Sciatic nerve (tissue), 2 donors: Measurements from ENCODE around the gene CNOT6. TPM values are rescaled to one million over a fixed set of nuclear protein-coding genes. Genes with fewer than 3 reads are reported as not detected.
"Not testable (repeated sequence)": the region's sequence is repeated elsewhere in the genome, so short reads cannot be mapped to it uniquely, and the experiment has no call there.

Experiments
- ATAC-seq: fragments of 200-7000 bp; cut with Tn5 transposase; one replicate; pipeline ENCODE4 v1.9.1; 2020; ENCODE audit warnings: mild to moderate bottlenecking, moderate library complexity
- DNase-seq: peaks from one replicate; pipeline ENCODE4 v3.0.0-alpha.2; 2020; ENCODE audit warnings: low spot score
- intact Hi-C: fragments of 100-400 bp; cut with DNase I; formaldehyde crosslinking; loops from one replicate; pipeline ENCODE4 v1.14.2; 2022
- total RNA-seq: library from RNA; stranded (reverse); fragmentation: NEBNext Ultra II Directional; extraction: Animal tissue kit (Norgen Biotek cat#: 25700); gene quantifications from one replicate; pipeline ENCODE4 v1.2.1, GENCODE V29; 2021
- donor health status: DM: no; HTN: no; CAD: no.
- donor health status: DM: no; HTN: no; CAD: no.

Gene CNOT6
- total RNA-seq, 1 donor from 2014 or later = 31.9 TPM

DNA sequence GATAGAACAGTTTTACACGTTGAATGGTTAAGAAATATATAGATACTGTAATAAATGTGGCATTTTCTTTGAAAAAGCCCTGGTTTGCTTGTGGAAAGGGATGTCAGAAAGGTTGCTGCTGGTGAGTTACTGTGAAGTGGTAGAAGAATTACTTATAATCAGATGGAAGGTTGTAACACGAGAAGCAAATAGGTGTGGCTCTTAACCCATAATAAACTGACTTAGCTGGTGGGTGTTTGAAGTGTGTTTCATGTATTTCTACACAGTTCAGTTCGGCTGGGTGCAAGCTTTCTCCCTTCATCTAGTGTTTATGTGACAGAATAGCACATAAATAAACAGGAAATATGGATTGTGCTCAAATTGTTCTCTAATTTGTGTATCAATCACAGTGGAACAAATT lies 5.5 kb downstream of the CNOT6 start:
- intact Hi-C loops = no loop called here
- DNase-seq (no peak), ATAC-seq (no peak)

DNA sequence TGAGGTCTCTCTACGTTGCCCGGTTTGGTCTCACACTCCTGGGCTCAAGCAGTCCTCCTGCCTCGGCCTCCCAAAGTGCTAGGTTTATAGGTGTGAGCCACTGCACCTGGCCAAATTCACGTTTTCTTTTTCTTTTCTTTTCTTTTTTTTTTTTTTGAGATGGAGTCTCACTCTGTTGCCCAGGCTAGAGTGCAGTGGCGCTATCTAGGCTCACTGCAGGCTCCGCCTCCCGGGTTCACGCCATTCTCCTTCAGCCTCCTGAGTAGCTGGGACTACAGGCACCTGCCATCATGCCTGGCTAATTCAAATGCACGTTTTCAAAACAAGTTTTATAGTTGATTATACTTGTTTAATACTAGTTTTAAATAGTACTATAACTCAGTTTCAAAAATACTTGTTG lies 6.1 kb downstream of the CNOT6 start:
- intact Hi-C loops, DNase-seq, ATAC-seq: not testable (repeated sequence)

DNA sequence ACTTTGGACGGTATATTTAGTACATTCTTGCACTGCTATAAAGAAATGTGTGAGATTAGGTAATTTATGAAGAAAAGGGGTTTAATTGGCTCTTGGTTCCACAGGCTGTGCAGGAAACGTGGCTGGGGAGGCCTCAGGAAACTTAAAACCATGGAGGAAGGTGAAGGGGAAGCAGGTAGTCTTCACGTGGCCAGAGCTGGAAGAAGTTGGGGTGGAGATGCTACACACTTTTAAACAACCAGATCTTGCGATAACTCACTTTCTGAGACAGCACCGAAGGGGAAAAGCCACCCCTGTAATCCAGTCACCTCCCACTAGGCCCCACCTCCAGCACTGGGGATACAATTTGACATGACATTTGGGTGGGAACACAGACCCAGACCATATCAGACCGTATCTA lies 13.5 kb downstream of the CNOT6 start:
- ATAC-seq (no peak), DNase-seq (no peak)
- intact Hi-C loops = no loop called here

DNA sequence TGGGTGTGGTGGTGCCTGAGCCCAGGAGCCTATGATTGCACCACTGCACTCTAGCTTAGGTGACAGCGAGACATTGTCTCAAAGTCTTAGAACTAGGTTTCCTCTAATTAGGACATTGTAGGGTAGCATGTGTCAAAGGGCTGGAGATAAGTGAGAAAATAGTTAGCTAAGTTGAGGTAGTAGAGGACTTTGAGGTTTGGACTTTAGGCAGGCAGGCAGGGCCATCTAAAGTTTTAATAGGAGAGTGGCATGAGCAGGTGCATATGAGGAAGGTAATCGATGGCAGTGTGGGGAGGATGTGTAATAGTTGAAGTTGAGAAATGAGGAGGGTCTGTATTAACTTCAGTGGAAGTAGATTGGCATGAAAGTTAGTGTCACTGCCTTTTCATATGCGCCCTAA lies 21.1 kb downstream of the CNOT6 start:
- intact Hi-C loops = no loop called here
- ATAC-seq = no peak
- DNase-seq = no peak

DNA sequence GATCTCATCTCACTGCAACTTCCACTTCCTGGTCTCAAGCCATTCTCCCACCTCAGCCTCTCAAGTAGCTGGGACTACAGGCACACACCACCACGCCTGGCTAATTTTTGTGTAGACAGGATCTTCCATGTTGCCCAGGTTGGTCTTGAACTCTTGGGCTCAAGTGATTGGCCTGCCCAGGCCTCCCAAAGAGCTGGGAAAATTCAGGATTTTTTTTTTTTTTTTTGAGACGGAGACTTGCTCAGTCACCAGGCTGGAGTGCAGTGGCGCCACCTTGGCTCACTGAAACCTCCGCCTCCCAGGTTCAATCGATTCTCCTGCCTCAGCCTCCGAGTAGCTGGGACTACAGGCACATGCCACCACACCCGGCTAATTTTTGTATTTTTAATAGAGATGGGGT lies 21.8 kb downstream of the CNOT6 start:
- ATAC-seq, DNase-seq, intact Hi-C loops: not testable (repeated sequence)

DNA sequence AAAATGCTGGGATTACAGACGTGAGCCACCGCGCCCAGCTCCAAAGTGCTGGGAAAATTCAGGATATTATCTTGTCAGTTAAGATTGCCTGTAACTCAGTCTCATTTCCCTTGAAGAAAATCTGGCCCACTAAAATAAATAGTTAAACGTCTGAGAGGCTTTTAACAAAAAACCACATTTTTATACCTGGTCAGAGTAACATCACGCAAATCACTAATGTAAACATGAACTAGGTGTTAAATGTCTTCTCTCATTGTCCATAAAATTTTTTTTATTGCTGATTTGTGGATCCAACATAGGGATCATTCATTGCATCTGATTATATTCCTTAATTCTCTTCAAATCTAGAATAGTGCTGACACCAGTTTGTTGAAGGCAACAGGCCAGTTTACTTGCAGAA lies 22.3 kb downstream of the CNOT6 start:
- no peak for DNase-seq

GRCh38 chr5:180519098-180519497 lies 24.9 kb downstream of the CNOT6 start:
- ATAC-seq = no peak
- intact Hi-C loops = no loop called here

More for the DNA sequence above, 22.3 kb downstream of the CNOT6 start:
- ATAC-seq = no peak
- intact Hi-C loops = no loop called here

DNA sequence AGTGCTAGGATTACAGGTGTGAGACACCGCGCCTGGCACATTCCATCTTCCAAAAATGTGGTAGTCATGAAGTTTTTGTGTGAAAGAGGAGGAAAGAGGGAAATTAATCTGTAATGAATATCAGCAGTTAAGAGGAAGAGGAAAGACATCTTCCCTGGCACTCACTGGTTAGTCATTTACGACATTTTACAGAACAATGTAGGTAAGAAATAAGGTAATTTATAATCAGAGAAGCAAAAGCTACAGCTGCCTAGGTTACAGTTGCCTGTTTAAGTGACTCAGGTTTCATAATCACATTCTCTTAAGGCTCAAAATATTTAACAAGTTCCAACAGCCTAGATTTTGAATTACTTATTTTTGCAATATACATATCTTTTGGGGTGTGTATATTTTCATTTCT lies 26.9 kb downstream of the CNOT6 start:
- ATAC-seq = no peak
- no peak for DNase-seq
- intact Hi-C loops = loop anchor here (2.0 kb wide), 1 partner anchor 46 kb away; no protein-coding TSS in a partner anchor

More at GRCh38 chr5:180519098-180519497, 24.9 kb downstream of the CNOT6 start:
- DNase-seq = no peak

DNA sequence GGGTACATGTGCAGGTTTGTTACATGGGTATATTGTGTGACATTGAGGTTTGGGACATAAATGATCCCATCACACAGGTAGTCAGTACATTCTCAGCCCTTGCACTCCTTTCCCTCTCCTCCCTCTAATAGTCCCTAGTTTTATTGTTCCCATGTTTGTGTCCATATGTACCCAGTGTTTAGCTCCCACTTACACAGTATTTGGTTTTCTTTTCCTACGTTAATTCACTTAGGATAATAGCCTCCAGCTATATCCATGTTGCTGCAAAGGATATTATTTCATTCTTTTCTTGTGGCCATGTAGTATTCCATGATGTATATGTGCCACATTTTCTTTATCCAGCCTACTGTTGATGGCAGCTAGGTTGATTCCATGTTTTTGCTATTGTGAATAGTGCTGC lies 27.4 kb downstream of the CNOT6 start:
- ATAC-seq (no peak), DNase-seq (no peak)
- intact Hi-C loops = loop anchor here (2.0 kb wide), 1 partner anchor 45 kb away; no protein-coding TSS in a partner anchor

DNA sequence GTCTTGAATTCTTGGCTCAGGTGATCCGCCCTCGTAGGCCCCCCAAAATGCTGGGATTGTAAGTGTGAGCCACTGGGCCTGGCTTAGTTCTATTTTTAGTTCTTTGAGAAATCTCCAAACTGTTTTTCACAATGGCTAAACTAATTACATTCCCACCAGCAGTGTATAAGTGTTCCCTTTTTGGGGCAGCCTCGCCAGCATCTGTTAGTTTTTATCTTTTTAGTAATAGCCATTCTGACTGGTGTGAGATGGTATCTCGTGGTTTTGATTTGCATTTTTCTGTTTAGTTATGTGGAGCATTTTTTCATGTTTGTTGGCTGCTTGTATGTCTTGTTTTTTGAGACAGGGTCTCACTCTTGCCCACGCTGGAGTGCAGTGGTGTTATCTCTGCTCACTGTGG lies 28.2 kb downstream of the CNOT6 start:
- no peak for ATAC-seq
- DNase-seq = no peak
- intact Hi-C loops = no loop called here

- ATAC-seq (no peak), DNase-seq (no peak)
- intact Hi-C loops = no loop called here
These were observed 29.7 kb downstream of the CNOT6 start for GRCh38 chr5:180523629-180524466.

DNA sequence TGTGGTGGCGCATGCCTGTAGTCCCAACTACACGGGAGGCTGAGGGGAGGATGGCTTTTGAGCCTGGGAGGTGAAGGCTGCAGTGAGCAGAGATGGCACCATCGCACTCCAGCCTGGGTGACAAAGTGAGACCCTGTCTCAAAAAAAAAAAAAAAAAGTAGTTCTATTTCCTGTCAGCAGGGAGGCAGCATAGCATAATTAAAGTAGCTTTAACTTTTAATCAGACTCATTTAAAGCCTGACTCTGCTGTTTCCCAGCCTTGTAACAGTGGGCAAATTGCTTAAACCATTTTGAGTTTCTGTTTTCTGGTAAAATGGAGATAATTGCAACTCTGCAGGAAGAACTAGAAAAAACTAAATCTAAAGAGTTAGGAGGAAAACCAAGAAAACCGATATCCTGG lies 31.2 kb downstream of the CNOT6 start:
- intact Hi-C loops = no loop called here
- no peak for ATAC-seq
- DNase-seq = no peak

- DNase-seq = no peak
- intact Hi-C loops = no loop called here
- ATAC-seq = no peak
These were observed 32.1 kb downstream of the CNOT6 start for GRCh38 chr5:180526269-180526668.

DNA sequence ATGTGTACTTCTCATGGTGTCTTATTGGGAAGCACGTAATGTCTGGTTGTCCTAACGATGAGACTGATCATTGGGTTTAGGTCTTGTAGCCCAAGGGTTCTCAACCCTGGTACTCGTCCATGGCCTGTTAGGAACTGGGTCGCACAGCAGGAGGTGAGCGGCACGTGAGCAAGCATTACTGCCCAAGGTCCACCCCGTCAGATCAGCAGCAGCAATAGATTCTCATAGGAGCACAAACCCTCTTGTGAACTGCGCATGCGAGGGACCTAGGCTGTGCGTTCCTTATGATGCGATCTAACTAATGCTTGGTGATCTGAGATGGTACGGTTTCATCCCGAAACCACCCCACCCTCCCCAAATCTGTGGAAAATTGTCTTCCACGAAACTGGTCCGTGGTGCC lies 33.5 kb downstream of the CNOT6 start:
- DNase-seq (no peak), ATAC-seq (no peak)
- intact Hi-C loops = no loop called here

DNA sequence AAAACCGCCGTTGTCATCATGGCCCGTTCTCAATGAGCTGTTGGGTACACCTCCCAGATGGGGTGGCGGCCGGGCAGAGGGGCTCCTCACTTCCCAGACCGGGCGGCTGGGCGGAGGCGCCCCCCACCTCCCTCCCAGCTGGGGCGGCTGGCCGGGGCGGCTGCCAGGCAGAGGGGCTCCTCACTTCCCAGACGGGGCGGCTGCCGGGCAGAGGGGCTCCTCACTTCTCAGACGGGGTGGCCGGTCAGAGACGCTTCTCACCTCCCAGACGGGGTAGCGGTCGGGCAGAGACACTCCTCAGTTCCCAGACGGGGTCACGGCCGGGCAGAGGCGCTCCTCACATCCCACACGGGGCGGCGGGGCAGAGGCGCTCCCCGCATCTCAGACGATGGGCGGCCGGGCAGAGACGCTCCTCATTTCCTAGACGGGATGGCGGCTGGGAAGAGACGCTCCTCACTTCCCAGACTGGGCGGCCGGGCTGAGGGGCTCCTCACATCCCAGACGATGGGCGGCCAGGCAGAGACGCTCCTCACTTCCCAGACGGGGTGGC lies 36.9 kb downstream of the CNOT6 start:
- intact Hi-C loops, ATAC-seq, DNase-seq: not testable (repeated sequence)

- ATAC-seq (no peak), DNase-seq (no peak)
- intact Hi-C loops = no loop called here
These were observed 38.1 kb downstream of the CNOT6 start for GRCh38 chr5:180532268-180532667.

DNA sequence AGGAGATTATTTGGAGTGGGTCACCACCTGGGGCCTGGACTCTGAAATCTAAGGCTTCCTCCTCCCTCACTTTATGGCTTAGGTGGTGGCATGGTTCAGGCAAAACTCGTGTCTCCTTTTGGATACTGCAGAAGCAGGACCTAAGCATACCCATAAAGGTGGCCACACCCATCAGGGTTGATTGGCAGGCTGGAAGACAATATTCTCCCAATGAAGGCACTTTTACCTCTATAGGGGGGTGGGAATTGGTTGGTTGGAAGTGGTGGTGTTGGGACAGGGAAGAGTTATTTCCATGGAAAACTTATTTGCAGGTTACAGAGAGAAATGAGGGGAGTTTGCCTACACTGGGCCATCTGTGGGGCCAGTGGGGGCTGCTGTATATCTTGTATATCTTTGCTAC lies 39.7 kb downstream of the CNOT6 start:
- ATAC-seq (no peak), DNase-seq (no peak)
- intact Hi-C loops = no loop called here

GRCh38 chr5:180535573-180535972 lies 41.4 kb downstream of the CNOT6 start:
- DNase-seq (no peak), ATAC-seq (no peak)
- intact Hi-C loops = no loop called here

DNA sequence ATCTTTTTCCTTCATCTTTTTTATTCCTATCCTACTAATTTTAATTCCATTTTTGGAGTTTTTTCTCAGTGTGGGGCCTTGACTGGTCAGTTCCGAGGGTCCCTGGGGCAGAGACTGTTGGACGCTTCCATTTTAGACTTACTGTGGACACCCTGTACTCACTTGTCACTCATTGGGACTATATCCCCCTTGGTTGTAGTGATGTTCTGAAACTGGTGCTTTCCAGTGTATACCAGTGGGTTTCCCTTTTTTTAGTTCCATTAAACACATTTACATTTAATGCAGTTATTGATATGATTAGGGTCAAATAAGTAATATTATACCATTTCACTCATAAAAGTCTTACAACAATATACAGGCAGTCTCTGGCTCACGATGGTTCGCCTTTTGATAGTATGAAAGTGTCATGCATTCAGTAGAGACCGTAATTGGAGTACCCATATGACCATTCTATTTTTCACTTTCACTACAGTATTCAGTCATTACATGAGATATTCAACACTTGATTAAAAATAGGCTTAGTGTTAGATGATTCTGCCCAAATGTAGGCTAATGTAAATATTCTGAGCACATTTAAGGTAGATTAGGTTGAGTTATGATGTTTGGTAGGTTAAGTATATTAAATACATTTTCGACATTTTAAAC lies 46.0 kb downstream of the CNOT6 start:
- intact Hi-C loops = no loop called here

GRCh38 chr5:180541710-180542109 lies 47.5 kb downstream of the CNOT6 start:
- DNase-seq (no peak), ATAC-seq (no peak)
- intact Hi-C loops = no loop called here

More for the DNA sequence above, 46.0 kb downstream of the CNOT6 start:
- no peak for DNase-seq
- ATAC-seq = no peak
